Karpas-422 (cell line): ENCODE measurements around the gene D2HGDH. TPM values are rescaled to one million over a fixed set of nuclear protein-coding genes. Genes with fewer than 3 reads are reported as not detected.

ENCODE experiments used
- DNase-seq: peaks from one replicate; pipeline ENCODE4 v3.0.0-alpha.2; 2015
- H2AFZ ChIP-seq: fragments of 200-600 bp; sonication (generic); 2 replicates; pipeline ENCODE4 v1.6.1; 2014; ENCODE audit warnings: antibody characterized with exemption, low read length, mixed read lengths
- H3K27ac ChIP-seq: fragments of 200-600 bp; sonication (generic); 2 replicates; pipeline ENCODE4 v1.5.1; 2014; ENCODE audit warnings: mild to moderate bottlenecking, low read length, moderate library complexity
- H3K27me3 ChIP-seq: fragments of 200-600 bp; sonication (generic); 2 replicates; pipeline ENCODE4 v1.6.1; 2014; ENCODE audit warnings: low read length, mixed read lengths
- H3K36me3 ChIP-seq: fragments of 200-600 bp; sonication (generic); 2 replicates; pipeline ENCODE4 v1.6.1; 2014; ENCODE audit warnings: low read length, mixed read lengths; ENCODE audit not compliant: insufficient read depth
- H3K4me1 ChIP-seq: fragments of 200-600 bp; sonication (generic); 2 replicates; pipeline ENCODE4 v1.6.1; 2014; ENCODE audit warnings: mild to moderate bottlenecking, low read length, mixed read lengths
- H3K4me2 ChIP-seq: fragments of 200-600 bp; sonication (generic); 2 replicates; pipeline ENCODE4 v1.6.1; 2014; ENCODE audit warnings: low read length, low read depth, mild to moderate bottlenecking; ENCODE audit not compliant: poor library complexity, severe bottlenecking
- H3K4me3 ChIP-seq: fragments of 200-600 bp; sonication (generic); 2 replicates; pipeline ENCODE4 v1.5.1; 2014; ENCODE audit warnings: mild to moderate bottlenecking, antibody characterized with exemption, low read length, mixed read lengths
- H3K79me2 ChIP-seq: fragments of 200-600 bp; sonication (generic); 2 replicates; pipeline ENCODE4 v1.6.1; 2014; ENCODE audit warnings: mild to moderate bottlenecking, low read length, mixed read lengths
- H3K9ac ChIP-seq: fragments of 200-600 bp; sonication (generic); 2 replicates; pipeline ENCODE4 v1.6.0; 2014; ENCODE audit warnings: low read length
- H3K9me2 ChIP-seq: fragments of 200-600 bp; sonication (generic), shearing (Covaris generic); replicated peaks from 2 replicates; pipeline ENCODE4 v1.6.0; 2014; ENCODE audit warnings: mild to moderate bottlenecking, low read length, moderate library complexity; ENCODE audit not compliant: insufficient read depth
- H3K9me3 ChIP-seq: fragments of 300-700, 200-600 bp; sonication (generic); 2 replicates; pipeline ENCODE4 v1.6.1; 2014; ENCODE audit warnings: low read length, mixed read lengths
- H4K20me1 ChIP-seq: fragments of 200-600 bp; sonication (generic); 2 replicates; pipeline ENCODE4 v1.6.1; 2014; ENCODE audit warnings: mild to moderate bottlenecking, antibody characterized with exemption, low read length, low read depth; ENCODE audit not compliant: insufficient read depth
- total RNA-seq: library from RNA; depleted of rRNA; stranded (reverse); fragments of >200 nt; shearing (Covaris generic); gene quantifications from 2 replicates; pipeline ENCODE4 v1.2.3, GENCODE V29; 2014; ENCODE audit warnings: low replicate concordance

Gene D2HGDH
- total RNA-seq, 1 experiment from 2014 or later: 21.2 TPM

DNA sequence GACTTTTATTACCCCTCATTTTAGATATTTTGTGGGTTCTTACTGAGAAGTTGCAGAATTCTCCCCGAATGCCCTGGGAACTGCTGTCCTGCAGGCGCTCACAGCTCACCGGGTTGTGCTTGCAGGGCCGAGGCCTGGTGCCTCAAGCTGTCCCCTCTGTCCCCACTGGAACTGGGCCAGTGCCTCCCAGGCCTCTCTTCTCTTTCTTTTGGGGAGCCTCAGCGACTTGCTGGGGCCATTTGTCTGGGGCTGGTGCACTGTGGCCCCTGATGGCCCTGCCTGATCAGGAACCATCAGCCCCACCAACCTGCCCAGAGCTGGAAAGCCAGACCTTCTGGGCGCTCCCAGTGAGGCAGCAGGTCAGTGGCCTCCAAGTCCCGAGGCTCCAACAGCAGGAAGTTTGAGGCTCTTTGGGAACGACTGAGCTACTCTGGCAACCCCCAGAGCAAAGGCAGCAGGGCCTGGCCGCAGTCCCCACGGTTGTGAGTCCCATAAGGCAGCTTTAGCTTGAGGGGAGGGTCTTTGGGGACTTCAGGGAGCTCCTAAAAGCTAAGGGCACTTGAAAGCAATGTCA lies 59.9 kb downstream of the D2HGDH start:
- H2AFZ ChIP-seq: no peak overlapping the region
- no peak overlapping the region for H3K27ac ChIP-seq
- H3K36me3 ChIP-seq: no peaks in the 10 kb centered on the region
- H3K4me1 ChIP-seq: no peaks in the 10 kb centered on the region
- no peak overlapping the region for H3K4me3 ChIP-seq
- no peaks in the 10 kb centered on the region for H3K79me2 ChIP-seq
- no peaks in the 10 kb centered on the region for H4K20me1 ChIP-seq
- H3K9me2 ChIP-seq: no peaks in the 10 kb centered on the region
- H3K9me3 ChIP-seq: no peaks in the 10 kb centered on the region
- no peak for DNase-seq
- H3K4me2 ChIP-seq: no peak overlapping the region
- H3K27me3 ChIP-seq: no peaks in the 10 kb centered on the region
- no peak overlapping the region for H3K9ac ChIP-seq

DNA sequence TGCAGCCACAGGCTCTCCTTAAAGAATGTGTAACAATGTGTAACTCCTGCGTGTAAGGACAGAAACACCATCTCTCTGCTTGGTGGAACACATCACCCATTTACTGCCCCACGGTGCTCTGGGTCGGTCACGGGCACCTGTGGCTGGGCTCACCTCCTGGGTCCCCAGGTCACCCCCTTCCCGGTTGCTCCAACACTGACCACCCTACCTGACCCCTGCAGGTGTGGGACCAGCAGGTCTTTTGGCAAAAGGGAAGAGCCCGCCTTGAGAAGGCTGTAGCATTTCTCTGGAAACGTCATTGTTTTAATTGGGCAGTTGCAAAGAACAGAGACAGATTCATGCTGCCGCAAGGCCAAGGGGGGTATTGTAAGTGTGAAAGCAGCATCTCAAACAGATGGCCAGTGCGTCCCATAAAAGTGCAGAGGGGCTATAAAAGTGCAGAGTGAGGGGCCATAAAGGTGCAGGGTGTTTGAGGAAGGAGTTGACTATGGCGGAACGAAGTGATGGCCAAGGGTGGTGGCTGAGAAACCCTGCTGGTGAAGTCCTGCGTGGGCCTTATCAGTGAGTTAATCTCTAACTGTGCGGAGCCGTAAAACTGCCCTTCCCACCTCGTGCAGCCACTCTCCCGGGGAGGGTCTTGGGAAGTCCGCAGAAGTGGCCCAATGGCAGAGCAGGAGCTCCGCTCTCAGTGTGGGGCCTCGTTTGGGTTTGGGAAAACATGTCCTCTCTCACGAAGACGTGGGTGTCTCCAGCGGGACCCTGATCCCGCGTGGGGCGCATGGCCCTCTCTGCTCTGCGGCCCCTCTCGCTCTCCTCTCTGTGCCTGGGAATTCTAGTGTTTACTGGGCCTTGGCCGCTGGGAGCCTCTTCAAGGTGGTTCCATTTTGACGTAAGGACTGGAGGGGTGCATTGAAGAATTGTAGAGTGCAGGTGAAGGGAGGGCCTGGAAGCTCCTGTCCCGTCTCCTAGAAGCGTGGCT lies 60.9 kb downstream of the D2HGDH start:
- no peaks in the 10 kb centered on the region for H3K27me3 ChIP-seq
- no peak overlapping the region for H3K4me3 ChIP-seq
- no peaks in the 10 kb centered on the region for H3K9me3 ChIP-seq
- H3K4me1 ChIP-seq: no peaks in the 10 kb centered on the region
- no peaks in the 10 kb centered on the region for H3K9me2 ChIP-seq
- H3K9ac ChIP-seq: no peak overlapping the region
- H4K20me1 ChIP-seq: no peaks in the 10 kb centered on the region
- no peak overlapping the region for H3K4me2 ChIP-seq
- H2AFZ ChIP-seq: no peak overlapping the region
- no peak overlapping the region for H3K27ac ChIP-seq
- no peak for DNase-seq
- no peaks in the 10 kb centered on the region for H3K79me2 ChIP-seq
- H3K36me3 ChIP-seq: no peaks in the 10 kb centered on the region

DNA sequence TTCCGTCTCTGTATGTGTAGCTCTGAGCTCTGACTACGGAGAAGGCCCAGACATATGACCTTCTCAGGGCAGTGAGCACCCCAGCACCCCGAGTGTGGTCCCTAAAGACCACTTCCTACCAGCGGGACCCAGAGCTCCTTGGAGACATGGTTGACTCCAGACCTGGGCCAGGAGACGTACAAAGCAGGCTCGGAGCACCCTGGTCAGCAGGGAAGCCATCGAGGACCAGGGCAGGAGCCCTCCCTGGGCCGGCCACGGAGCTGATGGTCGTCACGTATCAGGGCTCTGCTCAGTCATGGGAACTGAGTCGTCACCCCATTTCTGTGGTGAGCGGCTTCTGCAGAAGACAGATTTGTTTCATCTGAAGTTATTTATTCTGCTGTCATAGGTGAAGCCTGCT lies 61.8 kb downstream of the D2HGDH start:
- H2AFZ ChIP-seq: no peak overlapping the region
- H3K79me2 ChIP-seq: no peaks in the 10 kb centered on the region
- no peaks in the 10 kb centered on the region for H3K36me3 ChIP-seq
- no peaks in the 10 kb centered on the region for H3K9me2 ChIP-seq
- no peaks in the 10 kb centered on the region for H4K20me1 ChIP-seq
- no peak overlapping the region for H3K4me3 ChIP-seq
- no peaks in the 10 kb centered on the region for H3K9me3 ChIP-seq
- no peak for DNase-seq
- no peak overlapping the region for H3K27ac ChIP-seq
- H3K9ac ChIP-seq: no peak overlapping the region
- H3K4me1 ChIP-seq: no peaks in the 10 kb centered on the region
- no peaks in the 10 kb centered on the region for H3K27me3 ChIP-seq
- no peak overlapping the region for H3K4me2 ChIP-seq

DNA sequence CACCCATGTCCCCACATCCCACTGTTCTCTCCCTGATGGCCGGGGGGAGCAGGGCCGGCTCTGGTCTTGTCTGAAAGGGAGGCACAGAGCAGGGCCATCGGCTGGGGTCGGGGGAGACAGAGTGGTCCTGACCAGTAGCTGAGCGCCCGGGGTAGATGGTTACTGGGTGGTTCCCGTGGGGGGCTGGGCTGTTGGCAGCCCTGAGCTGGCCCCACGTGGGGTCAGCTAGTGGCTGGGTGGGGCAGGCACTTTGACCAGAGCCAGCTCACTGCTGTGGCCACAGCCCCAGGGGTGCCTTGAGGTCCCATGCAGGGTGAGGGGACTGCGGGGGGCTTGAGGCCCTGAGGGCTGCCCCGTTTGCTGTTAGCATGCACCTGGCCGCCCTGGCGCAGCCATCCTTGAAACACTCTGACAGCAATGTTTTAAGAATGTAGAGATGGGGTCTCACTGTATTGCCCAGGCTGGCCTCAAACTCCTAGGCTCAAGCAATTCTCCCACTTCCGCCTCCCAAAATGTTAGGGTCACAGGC lies 62.2 kb downstream of the D2HGDH start:
- no peaks in the 10 kb centered on the region for H3K9me2 ChIP-seq
- no peak overlapping the region for H3K9ac ChIP-seq
- no peak overlapping the region for H3K27ac ChIP-seq
- no peaks in the 10 kb centered on the region for H3K9me3 ChIP-seq
- no peak for DNase-seq
- no peak overlapping the region for H3K4me2 ChIP-seq
- no peaks in the 10 kb centered on the region for H3K27me3 ChIP-seq
- no peak overlapping the region for H2AFZ ChIP-seq
- no peaks in the 10 kb centered on the region for H4K20me1 ChIP-seq
- no peak overlapping the region for H3K4me3 ChIP-seq
- H3K36me3 ChIP-seq: no peaks in the 10 kb centered on the region
- H3K79me2 ChIP-seq: no peaks in the 10 kb centered on the region
- H3K4me1 ChIP-seq: no peaks in the 10 kb centered on the region

DNA sequence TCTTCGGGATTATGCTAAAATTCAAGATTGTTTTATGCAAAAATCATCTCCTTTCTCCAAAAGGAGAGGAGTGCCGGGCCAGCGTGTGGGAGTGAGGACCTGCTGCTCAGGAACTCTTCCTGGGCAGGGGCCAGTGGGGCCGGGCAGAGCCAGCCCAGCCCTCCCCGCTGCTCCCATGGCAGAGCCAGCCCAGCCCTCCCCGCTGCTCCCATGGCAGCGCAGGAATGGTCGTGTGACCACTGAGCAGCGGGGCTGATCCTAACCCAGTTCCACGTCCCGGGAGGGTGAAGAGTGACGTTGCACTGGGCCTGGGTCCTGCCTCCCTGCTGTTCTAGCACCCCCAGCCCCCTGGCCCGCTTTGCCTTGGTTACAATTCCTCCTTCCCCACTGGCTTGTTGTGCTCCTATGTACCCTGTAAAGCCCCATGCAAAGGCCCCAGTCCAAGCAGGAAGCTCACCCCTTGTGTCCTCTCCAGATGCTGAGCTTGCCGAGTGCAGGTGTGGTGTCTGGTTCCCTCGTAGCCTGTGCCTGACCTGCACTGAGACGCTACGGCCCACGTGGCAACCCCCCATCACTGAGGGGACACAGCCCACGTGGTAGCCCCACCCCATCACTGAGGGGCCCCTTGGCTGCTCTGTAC lies 63.1 kb downstream of the D2HGDH start:
- no peak overlapping the region for H3K4me2 ChIP-seq
- H3K36me3 ChIP-seq: no peaks in the 10 kb centered on the region
- no peaks in the 10 kb centered on the region for H3K27me3 ChIP-seq
- no peaks in the 10 kb centered on the region for H3K9me3 ChIP-seq
- H3K27ac ChIP-seq: no peak overlapping the region
- no peak overlapping the region for H2AFZ ChIP-seq
- H4K20me1 ChIP-seq: no peaks in the 10 kb centered on the region
- no peak overlapping the region for H3K4me3 ChIP-seq
- H3K4me1 ChIP-seq: no peaks in the 10 kb centered on the region
- H3K9ac ChIP-seq: no peak overlapping the region
- DNase-seq: no peak
- H3K9me2 ChIP-seq: no peaks in the 10 kb centered on the region
- H3K79me2 ChIP-seq: no peaks in the 10 kb centered on the region

DNA sequence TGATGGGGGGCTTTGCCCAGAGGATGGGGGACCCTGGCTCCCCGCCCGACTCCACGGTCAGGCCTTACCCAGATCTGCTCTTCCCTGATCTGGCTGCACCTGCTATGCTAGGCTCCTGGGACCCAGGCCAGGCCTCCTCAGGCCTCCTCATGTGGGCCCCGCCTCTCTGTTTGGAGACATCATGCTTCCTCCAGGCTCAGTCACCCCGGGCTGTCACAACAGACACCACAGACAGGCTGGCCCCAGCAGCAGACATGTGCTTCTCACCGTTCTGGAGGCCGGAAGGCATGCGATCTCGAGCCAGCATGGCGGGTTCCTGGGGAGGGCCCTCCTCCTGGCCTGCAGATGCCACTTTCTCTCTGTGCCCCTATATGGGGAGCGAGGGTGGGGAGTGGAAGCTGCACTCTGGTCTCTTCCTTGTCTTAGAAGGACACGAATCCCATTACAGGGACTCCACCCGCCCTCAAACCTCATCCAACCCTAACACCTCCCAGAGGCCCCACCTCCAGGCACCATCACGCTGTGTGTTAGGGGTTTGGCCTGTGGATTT lies 63.7 kb downstream of the D2HGDH start:
- H3K9me3 ChIP-seq: no peaks in the 10 kb centered on the region
- no peaks in the 10 kb centered on the region for H3K79me2 ChIP-seq
- H4K20me1 ChIP-seq: no peaks in the 10 kb centered on the region
- no peak overlapping the region for H3K9ac ChIP-seq
- H3K4me3 ChIP-seq: no peak overlapping the region
- H3K27ac ChIP-seq: no peak overlapping the region
- H3K27me3 ChIP-seq: no peaks in the 10 kb centered on the region
- no peaks in the 10 kb centered on the region for H3K9me2 ChIP-seq
- H2AFZ ChIP-seq: no peak overlapping the region
- no peaks in the 10 kb centered on the region for H3K36me3 ChIP-seq
- no peak overlapping the region for H3K4me2 ChIP-seq
- no peaks in the 10 kb centered on the region for H3K4me1 ChIP-seq
- DNase-seq: no peak

DNA sequence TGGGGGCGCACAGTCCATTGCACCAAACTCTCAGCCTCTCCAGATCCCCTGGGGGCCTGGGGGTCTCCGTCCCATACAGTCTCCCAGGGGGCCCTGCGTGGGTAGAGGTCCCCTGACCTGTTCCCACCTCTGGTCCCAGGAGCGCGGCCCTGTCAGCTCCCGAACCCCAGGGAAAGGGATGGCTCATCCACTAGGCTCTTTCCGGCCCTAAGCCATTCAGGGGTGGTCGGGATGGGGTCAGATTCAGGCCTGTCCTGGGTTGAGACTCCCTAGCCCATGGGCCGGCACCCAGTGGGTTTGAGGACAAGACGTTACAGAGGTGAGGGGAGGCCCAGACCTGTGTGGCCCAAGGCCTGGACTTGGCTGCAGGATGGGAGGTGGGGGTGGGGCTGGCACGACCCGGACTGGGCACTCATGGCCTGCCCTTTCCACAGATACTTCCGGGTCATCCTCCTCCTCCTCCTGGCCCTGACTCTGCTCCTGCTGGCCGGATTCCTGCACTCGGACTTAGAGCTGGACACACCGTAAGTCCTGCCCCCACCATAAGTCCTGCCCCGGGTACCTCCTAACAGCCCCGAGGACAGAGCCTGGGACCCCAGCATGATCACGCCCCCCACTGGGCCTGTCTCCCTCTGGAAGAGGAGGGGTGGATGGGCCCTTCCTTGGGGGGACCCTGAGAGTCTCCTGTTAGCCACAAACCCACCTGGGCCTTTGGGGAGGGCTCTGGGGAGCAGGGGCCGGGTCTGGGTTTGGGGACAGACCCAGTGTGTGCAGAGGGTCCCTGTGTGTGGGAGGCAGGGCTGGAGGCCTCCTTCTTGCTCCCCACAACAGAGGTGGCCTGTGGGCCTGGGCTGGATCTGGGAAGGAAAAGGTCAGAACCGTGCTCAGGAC lies 64.4 kb downstream of the D2HGDH start:
- Histone ChIP-seq H3K27me3 (no peaks in the 10 kb centered on the region), H3K4me1 (no peaks in the 10 kb centered on the region), H3K4me2 (no peak overlapping the region), H3K36me3 (no peaks in the 10 kb centered on the region), H3K9me3 (no peaks in the 10 kb centered on the region), H3K27ac (no peak overlapping the region), H2AFZ (no peak overlapping the region), H3K9ac (no peak overlapping the region), H3K4me3 (no peak overlapping the region), H3K9me2 (no peaks in the 10 kb centered on the region), H4K20me1 (no peaks in the 10 kb centered on the region), H3K79me2 (no peaks in the 10 kb centered on the region)
- no peak for DNase-seq
